K562 (cell line): Measurements from ENCODE around the gene SNX25. TPM values are rescaled to one million over a fixed set of nuclear protein-coding genes. Genes with fewer than 3 reads are reported as not detected.

Source experiments
- ATAC-seq: fragments of 200-7000 bp; cut with Tn5 transposase; 3 replicates; pipeline ENCODE4 v1.9.1; 2020; ENCODE audit warnings: moderate library complexity
- BruUV-seq: library from RNA; stranded (reverse); fragments of 400-500 nt; replicated peaks from 2 replicates; lab custom pipeline; 2021; lab: Mats Ljungman, UMichigan
- CTCF ChIA-PET: fragments of 300-600 bp; formaldehyde crosslinking; extraction: SDS; loops from one replicate; lab custom pipeline; 2021; ENCODE audit warnings: low intra/inter-chr PET ratio; lab: Yijun Ruan, JAX
- POLR2A ChIA-PET: fragments of 300-600, 350-650 bp; sonication (Branson Sonifier 250); formaldehyde crosslinking; extraction: SDS; loops from one replicate; lab custom pipeline; 2021; ENCODE audit warnings: antibody characterized with exemption, inconsistent platforms; lab: Yijun Ruan, JAX
- DNase-seq, 4 experiments: peaks; one replicate each; pipeline versions ENCODE4 v3.0.0 to v3.0.0-alpha.2; 2011 to 2018; ENCODE audit warnings: low spot score in 3 of 4, mixed read lengths in 3 of 4; ENCODE audit errors: extremely low read depth in 1 of 4
- FAIRE-seq: peaks from 2 replicates; lab custom pipeline; 2011; peaks lifted over from hg19 to GRCh38; lab: Jason Lieb, UNC
- H2AFZ ChIP-seq: 2 replicates; pipeline ENCODE4 v1.6.0; 2011; ENCODE audit warnings: low read depth, low read length, control low read depth, inconsistent platforms
- H3K27ac ChIP-seq: fragments of 200-600 bp; 3 replicates; pipeline ENCODE4 v1.8.0; 2011; ENCODE audit warnings: low read depth, mild to moderate bottlenecking, control low read depth, inconsistent platforms, low read length, moderate library complexity, mixed read lengths; ENCODE audit errors: extremely low read depth
- H3K27me3 ChIP-seq, 2 experiments: fragments of 300-600 bp in 1 of 2; 2 replicates in 1 of 2; 3 replicates in 1 of 2; pipeline versions ENCODE4 v1.6.0 to v1.8.0; 2011; ENCODE audit warnings: inconsistent platforms in 2 of 2, low read length in 2 of 2, mild to moderate bottlenecking in 1 of 2, mixed read lengths in 1 of 2, moderate library complexity in 1 of 2; ENCODE audit not compliant: control insufficient read depth in 2 of 2, insufficient read depth in 2 of 2
- H3K36me3 ChIP-seq: fragments of 300-600 bp; 3 replicates; pipeline ENCODE4 v1.8.0; 2011; ENCODE audit warnings: mild to moderate bottlenecking, low read length, inconsistent platforms; ENCODE audit not compliant: control insufficient read depth, insufficient read depth
- H3K4me1 ChIP-seq, 2 experiments: fragments of 200-600 bp in 1 of 2; replicated peaks in 1 of 2; 2 replicates in 1 of 2; 3 replicates in 1 of 2; pipeline versions ENCODE4 v1.5.1 to v1.8.0; 2011; ENCODE audit warnings: inconsistent platforms in 2 of 2, low read length in 2 of 2, mild to moderate bottlenecking in 1 of 2, mixed read lengths in 1 of 2, moderate library complexity in 1 of 2; ENCODE audit not compliant: control insufficient read depth in 2 of 2, insufficient read depth in 2 of 2
- H3K4me2 ChIP-seq: 2 replicates; pipeline ENCODE4 v1.6.1; 2011; ENCODE audit warnings: low read length, control low read depth, inconsistent platforms, mixed read lengths; ENCODE audit not compliant: insufficient read depth
- H3K4me3 ChIP-seq: fragments of 200-600 bp; sonication (generic), shearing (Covaris generic); 2 replicates; pipeline ENCODE4 v1.5.1; 2016; ENCODE audit warnings: control low read depth, inconsistent platforms
- H3K79me2 ChIP-seq: fragments of 200-600 bp; 3 replicates; pipeline ENCODE4 v1.8.0; 2011; ENCODE audit warnings: low read length, inconsistent platforms; ENCODE audit not compliant: control insufficient read depth, insufficient read depth
- H3K9ac ChIP-seq, 2 experiments: 2 replicates each; pipeline versions ENCODE4 v1.6.0 to v1.6.1; 2011; ENCODE audit warnings: low read depth in 2 of 2, low read length in 2 of 2, control low read depth in 1 of 2, inconsistent platforms in 1 of 2, mild to moderate bottlenecking in 1 of 2, mixed read lengths in 1 of 2; ENCODE audit not compliant: insufficient read depth in 1 of 2
- H3K9me1 ChIP-seq: one replicate; pipeline ENCODE4 v1.6.0; 2011; ENCODE audit warnings: inconsistent platforms, mild to moderate bottlenecking, low read length, moderate library complexity; ENCODE audit not compliant: control insufficient read depth, insufficient read depth
- H3K9me3 ChIP-seq: replicated peaks from 2 replicates; pipeline ENCODE4 v1.5.1; 2011; ENCODE audit warnings: low read depth, low read length, inconsistent platforms; ENCODE audit not compliant: control insufficient read depth, insufficient read depth
- H4K20me1 ChIP-seq: replicated peaks from 2 replicates; pipeline ENCODE4 v1.6.1; 2011; ENCODE audit warnings: low read length, inconsistent platforms, mixed read lengths; ENCODE audit not compliant: control insufficient read depth, insufficient read depth
- BRD9 ChIP-seq: fragments of 450-650 bp; IDR thresholded peaks from 2 replicates; pipeline ENCODE4 v1.6.1; 2018; ENCODE audit warnings: low read depth; ENCODE audit not compliant: partially characterized antibody
- CBX1 ChIP-seq: sonication (generic); IDR thresholded peaks from 2 replicates; pipeline ENCODE4 v1.6.1; 2016; ENCODE audit warnings: antibody characterized with exemption, low read depth, mild to moderate bottlenecking
- NFIC ChIP-seq: fragments of 450-650 bp; IDR thresholded peaks from 2 replicates; pipeline ENCODE4 v1.6.1; 2017; ENCODE audit warnings: mild to moderate bottlenecking, inconsistent platforms
- RUNX1 ChIP-seq: sonication (generic); IDR thresholded peaks from 2 replicates; pipeline ENCODE4 v1.6.1; 2016; ENCODE audit warnings: antibody characterized with exemption, low read depth
- SMARCE1 ChIP-seq: fragments of 450-650 bp; IDR thresholded peaks from 2 replicates; pipeline ENCODE4 v1.7.1; 2016; ENCODE audit warnings: mild to moderate bottlenecking
- TAF7 ChIP-seq: fragments of 450-650 bp; IDR thresholded peaks from 2 replicates; pipeline ENCODE4 v1.6.1; 2016; ENCODE audit warnings: missing genetic modification characterization, missing compliant biosample characterization
- ZNF146 ChIP-seq: IDR thresholded peaks from one replicate; pipeline ENCODE4 v1.6.1; 2018; ENCODE audit warnings: missing compliant biosample characterization; ENCODE audit not compliant: unreplicated experiment
- ZNF551 ChIP-seq: fragments of 250-450 bp; sonication (Bioruptor Pico); IDR thresholded peaks from 2 replicates; pipeline ENCODE4 v1.5.0; 2021; ENCODE audit warnings: mild to moderate bottlenecking, moderate library complexity
- WGBS: fragments of 100-300 bp; shearing (Covaris generic); methylation state at CpG from one replicate; pipeline ENCODE4 v1.1.6; 2016; ENCODE audit warnings: low coverage, mixed read lengths; ENCODE audit not compliant: insufficient coverage; ENCODE audit errors: missing lambda C conversion rate; 5-methylcytosine and 5-hydroxymethylcytosine counted together
- in situ Hi-C: fragments of 300-500 bp; cut with MboI; formaldehyde crosslinking; loops from 4 replicates; pipeline ENCODE4 v1.15.0; 2018; ENCODE audit warnings: inconsistent platforms, mixed read lengths
- intact Hi-C: fragments of 100-400 bp; cut with micrococcal nuclease; formaldehyde crosslinking; loops from 2 replicates; pipeline ENCODE4 v1.14.2; 2022
- polyA plus RNA-seq, 8 experiments: library from polyadenylated mRNA; depleted of rRNA in 4 of 8; stranded (reverse) in 5 of 8; unstranded in 3 of 8; fragments of >200 nt; fragmentation: Nextera tagmentation in 2 of 8; fragmentation: Illumina TruSeq in 1 of 8; extraction: Ambion mirVana in 2 of 8; extraction: Trizol in 1 of 8; gene quantifications; 2 replicates each; pipeline versions ENCODE4 v1.2.1 to v1.2.3, GENCODE V29; 2011 to 2014; ENCODE audit warnings: inconsistent platforms in 1 of 8, missing spikeins in 1 of 8
- total RNA-seq, 7 experiments: library from RNA; depleted of rRNA in 6 of 7; stranded (reverse); fragments of >200 nt in 6 of 7; fragmentation: Illumina TruSeq in 2 of 7; extraction: Trizol in 2 of 7; gene quantifications; 2 replicates each; pipeline versions ENCODE4 v1.2.1 to v1.2.3, GENCODE V29; 2011 to 2021; ENCODE audit warnings: low replicate concordance in 1 of 7
- TF ChIP-seq, protein P1 (sequence below): fragments of 200-800 bp; sonication (Bioruptor generic); IDR thresholded peaks from 2 replicates; pipeline ENCODE4 v1.6.1; 2016; ENCODE audit warnings: missing genetic modification characterization, missing compliant biosample characterization

The SNX25 gene
- total and polyA plus RNA-seq, 9 of the 15 experiments (the other 6 are each of a cell fraction or from before 2014, with no cell fraction given), result 2.5 to 23.4 (median 13.3) TPM

GRCh38 chr4:185378264-185378663 lies 168.9 kb downstream of the SNX25 start:
- Histone ChIP-seq H4K20me1 (no peaks in the 10 kb centered on the region), H3K4me1 (peaks cover 0 to 12% of the 10 kb centered on the region in 2 experiments; a peak in 3 of 5 replicates), H3K27ac (no peak overlapping the region), H3K36me3 (no peaks in the 10 kb centered on the region), H3K79me2 (no peaks in the 10 kb centered on the region), H3K9me1 (no peaks in the 10 kb centered on the region), H3K27me3 (no peaks in the 10 kb centered on the region), H3K9ac (no peak overlapping the region), H3K9me3 (no peaks in the 10 kb centered on the region), H3K4me3 (no peak overlapping the region), H2AFZ (no peak overlapping the region), H3K4me2 (no peak overlapping the region)
- intact Hi-C loops, result no loop called here
- FAIRE-seq (no peak), ATAC-seq (no peak), DNase-seq (no peak)
- BruUV-seq, result no TSS peak
- WGBS, result 72% methylated on average over 6 of the region's 6 CpGs
- in situ Hi-C loops, result no loop called here
- ChIA-PET CTCF (no interaction called here), POLR2A (interaction anchor here (2.4 kb wide), 1 partner anchor 12 kb away, joined by 5 read pairs; no protein-coding TSS in a partner anchor)
- no peak for TF ChIP-seq BRD9
- no peak for TF ChIP-seq NFIC
- TF ChIP-seq RUNX1, result no peak

GRCh38 chr4:185379326-185380295 lies 170.2 kb downstream of the SNX25 start:
- Histone ChIP-seq H3K4me3 (no peak overlapping the region), H3K27me3 (no peaks in the 10 kb centered on the region), H2AFZ (no peak overlapping the region), H3K79me2 (no peaks in the 10 kb centered on the region), H3K27ac (no peak overlapping the region), H3K4me2 (no peak overlapping the region), H3K9ac (no peak overlapping the region), H3K36me3 (no peaks in the 10 kb centered on the region), H3K4me1 (peaks cover 0 to 2% of the 10 kb centered on the region in 2 experiments; a peak in 2 of 5 replicates), H4K20me1 (no peaks in the 10 kb centered on the region), H3K9me3 (no peaks in the 10 kb centered on the region), H3K9me1 (no peaks in the 10 kb centered on the region)
- TF ChIP-seq ZNF551 (CRISPR knock-in tag) (no peak), SMARCE1 (no peak), ZNF146 (CRISPR knock-in tag) (no peak), TAF7 (tag) (no peak), CBX1 (no peak)
- TF ChIP-seq, protein P1, sequence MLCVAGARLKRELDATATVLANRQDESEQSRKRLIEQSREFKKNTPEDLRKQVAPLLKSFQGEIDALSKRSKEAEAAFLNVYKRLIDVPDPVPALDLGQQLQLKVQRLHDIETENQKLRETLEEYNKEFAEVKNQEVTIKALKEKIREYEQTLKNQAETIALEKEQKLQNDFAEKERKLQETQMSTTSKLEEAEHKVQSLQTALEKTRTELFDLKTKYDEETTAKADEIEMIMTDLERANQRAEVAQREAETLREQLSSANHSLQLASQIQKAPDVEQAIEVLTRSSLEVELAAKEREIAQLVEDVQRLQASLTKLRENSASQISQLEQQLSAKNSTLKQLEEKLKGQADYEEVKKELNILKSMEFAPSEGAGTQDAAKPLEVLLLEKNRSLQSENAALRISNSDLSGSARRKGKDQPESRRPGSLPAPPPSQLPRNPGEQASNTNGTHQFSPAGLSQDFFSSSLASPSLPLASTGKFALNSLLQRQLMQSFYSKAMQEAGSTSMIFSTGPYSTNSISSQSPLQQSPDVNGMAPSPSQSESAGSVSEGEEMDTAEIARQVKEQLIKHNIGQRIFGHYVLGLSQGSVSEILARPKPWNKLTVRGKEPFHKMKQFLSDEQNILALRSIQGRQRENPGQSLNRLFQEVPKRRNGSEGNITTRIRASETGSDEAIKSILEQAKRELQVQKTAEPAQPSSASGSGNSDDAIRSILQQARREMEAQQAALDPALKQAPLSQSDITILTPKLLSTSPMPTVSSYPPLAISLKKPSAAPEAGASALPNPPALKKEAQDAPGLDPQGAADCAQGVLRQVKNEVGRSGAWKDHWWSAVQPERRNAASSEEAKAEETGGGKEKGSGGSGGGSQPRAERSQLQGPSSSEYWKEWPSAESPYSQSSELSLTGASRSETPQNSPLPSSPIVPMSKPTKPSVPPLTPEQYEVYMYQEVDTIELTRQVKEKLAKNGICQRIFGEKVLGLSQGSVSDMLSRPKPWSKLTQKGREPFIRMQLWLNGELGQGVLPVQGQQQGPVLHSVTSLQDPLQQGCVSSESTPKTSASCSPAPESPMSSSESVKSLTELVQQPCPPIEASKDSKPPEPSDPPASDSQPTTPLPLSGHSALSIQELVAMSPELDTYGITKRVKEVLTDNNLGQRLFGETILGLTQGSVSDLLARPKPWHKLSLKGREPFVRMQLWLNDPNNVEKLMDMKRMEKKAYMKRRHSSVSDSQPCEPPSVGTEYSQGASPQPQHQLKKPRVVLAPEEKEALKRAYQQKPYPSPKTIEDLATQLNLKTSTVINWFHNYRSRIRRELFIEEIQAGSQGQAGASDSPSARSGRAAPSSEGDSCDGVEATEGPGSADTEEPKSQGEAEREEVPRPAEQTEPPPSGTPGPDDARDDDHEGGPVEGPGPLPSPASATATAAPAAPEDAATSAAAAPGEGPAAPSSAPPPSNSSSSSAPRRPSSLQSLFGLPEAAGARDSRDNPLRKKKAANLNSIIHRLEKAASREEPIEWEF (CRISPR knock-in tag), result no peak
- no peak for FAIRE-seq
- in situ Hi-C loops, result no loop called here
- DNase-seq, result no peak
- CTCF ChIA-PET, result no interaction called here
- no TSS peak for BruUV-seq
- WGBS, result 80% methylated on average over 12 of the region's 13 CpGs
- intact Hi-C loops, result no loop called here
- no peak for ATAC-seq
- POLR2A ChIA-PET, result interaction anchor here (0.8 to 2.4 kb wide), 3 partner anchors 11 to 404 kb away, joined by 3 to 5 read pairs (median 3); no protein-coding TSS in a partner anchor
